Right cardiac atrium (tissue), 5 donors: ENCODE data around the gene PHLPP2. TPM values are rescaled to one million over a fixed set of nuclear protein-coding genes. Genes with fewer than 3 reads are reported as not detected.
"Not testable (repeated sequence)": the region's sequence is repeated elsewhere in the genome, so short reads cannot be mapped to it uniquely, and the experiment has no call there.

Source experiments
- ATAC-seq, 2 donors: fragments of 200-7000 bp; cut with Tn5 transposase; one replicate each; pipeline versions ENCODE4 v1.8.0 to v1.9.1; 2020; ENCODE audit warnings: moderate library complexity in 2 of 2, mild to moderate bottlenecking in 1 of 2
- DNase-seq, 3 donors: peaks; one replicate each; pipeline ENCODE4 v3.0.0-alpha.2; 2020
- H3K27ac ChIP-seq: one replicate; pipeline ENCODE4 v1.5.1; 2013; ENCODE audit warnings: mild to moderate bottlenecking, low read length, control low read depth, moderate library complexity
- H3K27me3 ChIP-seq: one replicate; pipeline ENCODE4 v1.6.1; 2013; ENCODE audit not compliant: control insufficient read depth, insufficient read depth
- H3K4me1 ChIP-seq: one replicate; pipeline ENCODE4 v1.6.1; 2013; ENCODE audit warnings: low read length; ENCODE audit not compliant: control insufficient read depth, insufficient read depth
- H3K4me3 ChIP-seq: one replicate; pipeline ENCODE4 v1.5.1; 2013; ENCODE audit warnings: low read length, control low read depth
- H3K9me3 ChIP-seq: one replicate; pipeline ENCODE4 v1.6.1; 2013; ENCODE audit warnings: low read length; ENCODE audit not compliant: control insufficient read depth
- WGBS: extraction: QIAGEN DNeasy Blood & Tissue Kit; methylation state at CpG from one replicate; pipeline ENCODE4 v1.1.7; 2013; 5-methylcytosine and 5-hydroxymethylcytosine counted together
- intact Hi-C, 4 donors: fragments of 100-400 bp; cut with DNase I; formaldehyde crosslinking; loops; one replicate each; pipeline versions ENCODE4 v1.11.0 to v1.14.0; 2022 to 2023
- polyA plus RNA-seq: library from polyadenylated mRNA; stranded (reverse); fragments of 200-250 nt; gene quantifications from one replicate; pipeline ENCODE4 v1.2.3, GENCODE V29; 2013
- total RNA-seq, 4 donors: library from RNA; stranded (reverse); fragmentation: NEBNext Ultra II Directional; extraction: Animal tissue kit (Norgen Biotek cat#: 25700); gene quantifications; one replicate each; pipeline ENCODE4 v1.2.1, GENCODE V29; 2021
- donor health status: healthy with polysubstance abuse.
- donor health status: DM: no; HTN: yes; CAD: no.
- donor health status: DM: no; HTN: no; CAD: no.
- donor health status: DM: no; HTN: yes; CAD: no; lungs with severe emphysema.
- donor health status: DM: yes; HTN: yes; CAD: no.

Gene PHLPP2
- total and polyA plus RNA-seq, 5 donors = 1.9 to 6.8 (median 6.5) TPM

GRCh38 chr16:71687861-71688260, 36.6 kb downstream of the PHLPP2 start:
- H3K4me1 ChIP-seq = no peaks in the 10 kb centered on the region
- H3K9me3 ChIP-seq = no peaks in the 10 kb centered on the region
- WGBS = 69% methylated on average over 3 of the region's 3 CpGs
- no peak overlapping the region for H3K27ac ChIP-seq
- no peak overlapping the region for H3K4me3 ChIP-seq
- DNase-seq (no peak), ATAC-seq (no peak)
- no peaks in the 10 kb centered on the region for H3K27me3 ChIP-seq
- intact Hi-C loops = no loop called here

- ATAC-seq, H3K4me3 ChIP-seq, H3K9me3 ChIP-seq, intact Hi-C loops, H3K4me1 ChIP-seq, DNase-seq, H3K27ac ChIP-seq, H3K27me3 ChIP-seq: not testable (repeated sequence)
- WGBS = 94% methylated on average over 12 of the region's 12 CpGs
Measured at GRCh38 chr16:71684280-71684679, 40.2 kb downstream of the PHLPP2 start.

- intact Hi-C loops = no loop called here
- no peaks in the 10 kb centered on the region for H3K27me3 ChIP-seq
- H3K9me3 ChIP-seq = no peaks in the 10 kb centered on the region
- 89% methylated on average over 2 of the region's 2 CpGs for WGBS
- H3K4me1 ChIP-seq = no peaks in the 10 kb centered on the region
- ATAC-seq (no peak), DNase-seq (no peak)
- H3K27ac ChIP-seq = no peak overlapping the region
- H3K4me3 ChIP-seq = no peak overlapping the region
Measured at GRCh38 chr16:71681360-71681759, 43.1 kb downstream of the PHLPP2 start.

GRCh38 chr16:71676236-71676635, 48.3 kb downstream of the PHLPP2 start:
- Histone ChIP-seq H3K27me3 (no peaks in the 10 kb centered on the region), H3K27ac (no peak overlapping the region), H3K4me1 (no peaks in the 10 kb centered on the region), H3K4me3 (no peak overlapping the region), H3K9me3 (no peaks in the 10 kb centered on the region)
- ATAC-seq (no peak), DNase-seq (no peak)
- WGBS = 77% methylated on average over 5 of the region's 5 CpGs
- intact Hi-C loops = no loop called here

- ATAC-seq = no peak
- no peak for DNase-seq
- Histone ChIP-seq H3K9me3 (no peaks in the 10 kb centered on the region), H3K4me3 (no peak overlapping the region), H3K27me3 (no peaks in the 10 kb centered on the region), H3K27ac (no peak overlapping the region), H3K4me1 (no peaks in the 10 kb centered on the region)
- 94% methylated on average over 3 of the region's 3 CpGs for WGBS
- intact Hi-C loops = no loop called here
Measured at GRCh38 chr16:71675380-71675779, 49.1 kb downstream of the PHLPP2 start.

- ATAC-seq = no peak
- no peak for DNase-seq
- H3K27ac ChIP-seq = no peak overlapping the region
- H3K4me1 ChIP-seq = no peaks in the 10 kb centered on the region
- H3K27me3 ChIP-seq = no peaks in the 10 kb centered on the region
- 97% methylated on average over 2 of the region's 2 CpGs for WGBS
- H3K9me3 ChIP-seq = no peaks in the 10 kb centered on the region
- intact Hi-C loops = no loop called here
- H3K4me3 ChIP-seq = no peak overlapping the region
Measured at GRCh38 chr16:71674229-71674628, 50.3 kb downstream of the PHLPP2 start.

GRCh38 chr16:71673582-71673973, 50.9 kb downstream of the PHLPP2 start:
- WGBS = 97% methylated on average over 1 of the region's 1 CpG
- no peaks in the 10 kb centered on the region for H3K4me1 ChIP-seq
- no peaks in the 10 kb centered on the region for H3K27me3 ChIP-seq
- no peaks in the 10 kb centered on the region for H3K9me3 ChIP-seq
- intact Hi-C loops = no loop called here
- ATAC-seq = no peak
- no peak overlapping the region for H3K4me3 ChIP-seq
- DNase-seq = no peak
- H3K27ac ChIP-seq = no peak overlapping the region

- 98% methylated on average over 5 of the region's 5 CpGs for WGBS
- Histone ChIP-seq H3K27me3 (no peaks in the 10 kb centered on the region), H3K9me3 (no peaks in the 10 kb centered on the region), H3K4me3 (no peak overlapping the region), H3K4me1 (no peaks in the 10 kb centered on the region), H3K27ac (no peak overlapping the region)
- ATAC-seq (no peak), DNase-seq (no peak)
- intact Hi-C loops = no loop called here
Measured at GRCh38 chr16:71672803-71673581, 51.5 kb downstream of the PHLPP2 start.

GRCh38 chr16:71672125-71672524, 52.4 kb downstream of the PHLPP2 start:
- WGBS = 70% methylated on average over 3 of the region's 3 CpGs
- Histone ChIP-seq H3K27ac (no peak overlapping the region), H3K4me3 (no peak overlapping the region), H3K27me3 (no peaks in the 10 kb centered on the region), H3K4me1 (no peaks in the 10 kb centered on the region), H3K9me3 (no peaks in the 10 kb centered on the region)
- DNase-seq (no peak), ATAC-seq (no peak)
- intact Hi-C loops = no loop called here

GRCh38 chr16:71671165-71671564, 53.3 kb downstream of the PHLPP2 start:
- Histone ChIP-seq H3K27me3 (no peaks in the 10 kb centered on the region), H3K4me3 (no peak overlapping the region), H3K9me3 (no peaks in the 10 kb centered on the region), H3K4me1 (no peaks in the 10 kb centered on the region), H3K27ac (no peak overlapping the region)
- no peak for ATAC-seq
- 93% methylated on average over 3 of the region's 3 CpGs for WGBS
- intact Hi-C loops = no loop called here
- DNase-seq = no peak

GRCh38 chr16:71670537-71670936, 54.0 kb downstream of the PHLPP2 start:
- intact Hi-C loops = no loop called here
- Histone ChIP-seq H3K27ac (no peak overlapping the region), H3K4me3 (no peak overlapping the region), H3K27me3 (no peaks in the 10 kb centered on the region), H3K4me1 (no peaks in the 10 kb centered on the region), H3K9me3 (no peaks in the 10 kb centered on the region)
- 53% methylated on average over 4 of the region's 4 CpGs for WGBS
- DNase-seq = no peak
- no peak for ATAC-seq
